Endodermal cell (in vitro differentiated cells): ENCODE measurements around the gene SLC35F6. TPM values are rescaled to one million over a fixed set of nuclear protein-coding genes. Genes with fewer than 3 reads are reported as not detected.

Experiments used
- DNase-seq: peaks from one replicate; pipeline ENCODE4 v3.0.0-alpha.2; 2017
- H3K27ac ChIP-seq: 2 replicates; pipeline ENCODE4 v1.5.1; 2013; ENCODE audit warnings: mild to moderate bottlenecking, low read depth, low read length, moderate library complexity
- H3K27me3 ChIP-seq: 2 replicates; pipeline ENCODE4 v1.6.1; 2013; ENCODE audit warnings: mild to moderate bottlenecking, low read length, moderate library complexity; ENCODE audit not compliant: insufficient read depth, control insufficient read depth, poor library complexity, severe bottlenecking
- H3K36me3 ChIP-seq: 2 replicates; pipeline ENCODE4 v1.7.0; 2013; ENCODE audit warnings: mild to moderate bottlenecking, low read length, moderate library complexity; ENCODE audit not compliant: control insufficient read depth, insufficient read depth
- H3K4me1 ChIP-seq: one replicate; pipeline ENCODE4 v1.7.0; 2013; ENCODE audit warnings: low read length; ENCODE audit not compliant: control insufficient read depth, insufficient read depth
- H3K4me3 ChIP-seq: 2 replicates; pipeline ENCODE4 v1.5.1; 2013; ENCODE audit warnings: mild to moderate bottlenecking, low read length, moderate library complexity
- H3K9ac ChIP-seq: 2 replicates; pipeline ENCODE4 v1.6.1; 2013; ENCODE audit warnings: mild to moderate bottlenecking, low read length, moderate library complexity; ENCODE audit not compliant: poor library complexity, severe bottlenecking; ENCODE audit errors: extremely low read depth
- H3K9me3 ChIP-seq: 2 replicates; pipeline ENCODE4 v1.6.1; 2013; ENCODE audit warnings: mild to moderate bottlenecking, low read length, moderate library complexity; ENCODE audit not compliant: control insufficient read depth
- H3K27ac Mint-ChIP-seq: 2 replicates; pipeline ENCODE4 v1.8.0; 2020; ENCODE audit warnings: mixed read lengths
- H3K27me3 Mint-ChIP-seq: 2 replicates; pipeline ENCODE4 v1.8.0; 2021; ENCODE audit warnings: mild to moderate bottlenecking, mixed read lengths; ENCODE audit not compliant: insufficient read depth
- H3K36me3 Mint-ChIP-seq: 2 replicates; pipeline ENCODE4 v1.8.0; 2020; ENCODE audit warnings: low read depth, mixed read lengths
- H3K4me1 Mint-ChIP-seq: 2 replicates; pipeline ENCODE4 v1.8.0; 2020; ENCODE audit warnings: mixed read lengths
- H3K4me3 Mint-ChIP-seq: 2 replicates; pipeline ENCODE4 v1.8.0; 2020; ENCODE audit warnings: mild to moderate bottlenecking, moderate library complexity, mixed read lengths
- H3K9me3 Mint-ChIP-seq: 2 replicates; pipeline ENCODE4 v1.8.0; 2020; ENCODE audit warnings: mild to moderate bottlenecking, mixed read lengths
- CTCF ChIP-seq: fragments of 200-600 bp; sonication (generic); conservative IDR thresholded peaks from 2 replicates; pipeline ENCODE4 v1.5.0; 2021; ENCODE audit warnings: antibody characterized with exemption, mild to moderate bottlenecking
- WGBS, 2 experiments: methylation state at CpG; one replicate each; pipeline versions ENCODE4 v1.1.5 to v1.1.7; 2013; ENCODE audit warnings: missing lambda C conversion rate in 2 of 2, mixed read lengths in 1 of 2; ENCODE audit not compliant: insufficient coverage in 1 of 2, insufficient read length in 1 of 2; 5-methylcytosine and 5-hydroxymethylcytosine counted together
- total RNA-seq, 2 donors: library from RNA; stranded (reverse); fragmentation: NEBNext Ultra II Directional in 1 of 2; extraction: Animal tissue kit (Norgen Biotek cat#: 25700) in 1 of 2; gene quantifications; 2 replicates in 1 of 2; 3 replicates in 1 of 2; pipeline ENCODE4 v1.2.1, GENCODE V29; 2021

The SLC35F6 gene
- total RNA-seq, 2 donors from 2014 or later: 23.3 to 24.8 TPM

- Histone ChIP-seq H3K27me3 (no peaks in the 10 kb centered on the region), H3K4me1 (no peaks in the 10 kb centered on the region), H3K9me3 (no peaks in the 10 kb centered on the region), H3K4me3 (no peak overlapping the region), H3K36me3 (peaks cover 19% of the 10 kb centered on the region), H3K9ac (no peak overlapping the region), H3K27ac (no peak overlapping the region)
- Mint-ChIP-seq H3K9me3 (no peaks in the 10 kb centered on the region), H3K27me3 (no peaks in the 10 kb centered on the region), H3K27ac (no peak overlapping the region), H3K4me3 (no peak overlapping the region), H3K4me1 (no peaks in the 10 kb centered on the region), H3K36me3 (peaks cover 22% of the 10 kb centered on the region)
- no peak for DNase-seq
- 96 to 99% methylated on average over 7 of the region's 7 CpGs for WGBS, 2 experiments
- TF ChIP-seq CTCF: no peak
Observed at GRCh38 chr2:26801796-26802195, 37.7 kb downstream of the SLC35F6 start.

GRCh38 chr2:26805241-26805676 lies 41.2 kb downstream of the SLC35F6 start:
- H3K36me3 ChIP-seq: peaks cover 3% of the 10 kb centered on the region
- H3K4me3 ChIP-seq: no peak overlapping the region
- 67 to 77% methylated on average over 4 to 5 of the region's 5 CpGs for WGBS, 2 experiments
- no peaks in the 10 kb centered on the region for H3K4me1 ChIP-seq
- H3K4me1 Mint-ChIP-seq: peaks cover 2% of the 10 kb centered on the region
- H3K9me3 Mint-ChIP-seq: no peaks in the 10 kb centered on the region
- peaks cover 8% of the 10 kb centered on the region for H3K36me3 Mint-ChIP-seq
- H3K27me3 ChIP-seq: no peaks in the 10 kb centered on the region
- H3K9ac ChIP-seq: no peak overlapping the region
- H3K4me3 Mint-ChIP-seq: no peak overlapping the region
- H3K9me3 ChIP-seq: no peaks in the 10 kb centered on the region
- DNase-seq: no peak
- no peak for TF ChIP-seq CTCF
- no peak overlapping the region for H3K27ac Mint-ChIP-seq
- H3K27me3 Mint-ChIP-seq: no peaks in the 10 kb centered on the region
- H3K27ac ChIP-seq: no peak overlapping the region

- Mint-ChIP-seq H3K4me3 (no peak overlapping the region), H3K27ac (no peak overlapping the region), H3K9me3 (no peaks in the 10 kb centered on the region), H3K27me3 (no peaks in the 10 kb centered on the region), H3K36me3 (no peaks in the 10 kb centered on the region), H3K4me1 (peaks cover 3% of the 10 kb centered on the region)
- TF ChIP-seq CTCF: no peak
- no peaks in the 10 kb centered on the region for H3K9me3 ChIP-seq
- H3K27ac ChIP-seq: no peak overlapping the region
- WGBS, 2 experiments: 94 to 100% methylated on average over 1 to 2 of the region's 2 CpGs
- no peak overlapping the region for H3K4me3 ChIP-seq
- H3K9ac ChIP-seq: no peak overlapping the region
- H3K36me3 ChIP-seq: no peaks in the 10 kb centered on the region
- DNase-seq: no peak
- no peaks in the 10 kb centered on the region for H3K27me3 ChIP-seq
- H3K4me1 ChIP-seq: no peaks in the 10 kb centered on the region
Observed at GRCh38 chr2:26807788-26808460, 43.8 kb downstream of the SLC35F6 start.
